H4 (cell line): ENCODE measurements around the gene PIGZ. TPM values are rescaled to one million over a fixed set of nuclear protein-coding genes. Genes with fewer than 3 reads are reported as not detected.
A peak's percentile ranks its signal among the peaks of the same experiment; 100 is the strongest.

Experiments used
- DNase-seq: peaks from one replicate; pipeline ENCODE4 v3.0.0-alpha.2; 2015; ENCODE audit warnings: low spot score
- total RNA-seq: library from RNA; depleted of rRNA; stranded (reverse); fragments of >200 nt; shearing (Covaris generic); gene quantifications from 2 replicates; pipeline ENCODE4 v1.2.3, GENCODE V29; 2014; rRNA removed

PIGZ gene, protein sequence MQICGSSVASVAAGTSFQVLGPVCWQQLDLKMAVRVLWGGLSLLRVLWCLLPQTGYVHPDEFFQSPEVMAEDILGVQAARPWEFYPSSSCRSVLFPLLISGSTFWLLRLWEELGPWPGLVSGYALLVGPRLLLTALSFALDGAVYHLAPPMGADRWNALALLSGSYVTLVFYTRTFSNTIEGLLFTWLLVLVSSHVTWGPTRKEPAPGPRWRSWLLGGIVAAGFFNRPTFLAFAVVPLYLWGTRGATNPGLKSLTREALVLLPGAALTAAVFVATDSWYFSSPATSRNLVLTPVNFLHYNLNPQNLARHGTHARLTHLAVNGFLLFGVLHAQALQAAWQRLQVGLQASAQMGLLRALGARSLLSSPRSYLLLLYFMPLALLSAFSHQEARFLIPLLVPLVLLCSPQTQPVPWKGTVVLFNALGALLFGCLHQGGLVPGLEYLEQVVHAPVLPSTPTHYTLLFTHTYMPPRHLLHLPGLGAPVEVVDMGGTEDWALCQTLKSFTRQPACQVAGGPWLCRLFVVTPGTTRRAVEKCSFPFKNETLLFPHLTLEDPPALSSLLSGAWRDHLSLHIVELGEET
- 0.89 and 1.7 TPM in 2 replicates for total RNA-seq

DNA sequence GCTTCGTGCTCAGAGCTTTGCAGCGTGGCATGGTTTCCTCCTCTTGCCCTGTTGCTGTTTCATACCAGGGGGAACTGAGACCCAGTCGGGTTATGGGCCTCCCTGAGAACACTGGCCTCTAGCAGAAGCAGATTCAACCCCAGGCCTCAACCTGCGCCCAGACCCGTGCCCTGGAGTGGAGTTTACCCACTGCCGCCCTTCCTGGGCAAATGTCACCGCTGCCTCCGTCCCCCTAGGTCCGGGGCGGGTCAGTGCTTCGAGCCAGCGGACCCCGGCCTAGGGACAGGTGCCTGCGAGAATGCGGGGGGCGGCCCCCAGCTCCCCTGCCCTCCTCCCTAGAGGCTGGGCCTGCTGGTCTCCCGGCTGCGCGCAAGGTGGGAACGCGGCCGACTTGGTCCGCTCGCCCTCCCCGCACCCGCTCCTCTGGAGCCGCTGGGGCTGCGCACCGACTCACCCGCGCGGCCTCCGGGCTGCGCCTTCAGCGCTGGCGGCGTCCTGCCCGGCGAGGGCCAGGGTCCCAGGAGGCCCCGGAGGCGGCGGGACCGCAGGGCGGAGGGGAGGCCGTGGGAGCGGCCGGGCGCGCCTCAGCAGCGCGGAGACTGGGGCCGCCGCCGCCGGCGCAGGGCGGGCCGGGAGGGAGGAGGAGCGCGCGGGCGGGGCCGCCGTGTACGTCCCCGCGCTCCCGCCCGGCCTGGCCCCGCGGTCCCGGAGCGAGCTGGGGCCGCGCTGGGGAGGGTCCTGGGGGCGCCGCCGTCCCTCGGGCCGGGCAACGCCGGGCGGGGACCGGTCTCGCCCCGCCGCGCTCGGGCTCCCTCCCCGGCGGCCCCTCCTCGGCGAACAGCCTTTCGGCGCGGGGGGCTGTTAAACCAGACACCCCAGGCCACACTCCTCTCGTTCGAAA lies at the start of gene PIGZ:
Gene PIGZ (minus strand): TSS at position 601 of the 901 bp plus-strand sequence. CDS start 16,802 bp downstream, outside the sequence.
- no peak for DNase-seq

DNA sequence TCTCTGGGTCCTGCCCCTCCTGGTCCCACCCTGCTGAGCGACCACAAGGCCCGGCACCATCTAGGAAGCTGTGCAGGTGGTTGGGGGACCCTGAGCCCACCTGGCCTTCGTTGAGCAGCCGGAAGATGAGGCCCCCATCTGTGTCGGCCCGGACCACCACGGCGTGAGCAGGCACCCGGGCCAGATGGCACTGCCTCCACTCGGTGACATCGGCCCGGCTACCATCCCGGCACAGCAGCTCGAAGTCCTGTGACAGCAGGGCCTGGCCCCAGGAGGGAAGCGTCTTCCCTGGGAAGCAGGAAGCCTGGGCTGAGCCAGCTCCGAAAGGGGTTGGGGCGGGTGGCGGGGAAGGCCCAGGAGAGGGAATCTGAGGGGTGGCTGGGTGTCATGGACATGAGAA lies 48.4 kb upstream of the PIGZ start:
- no peak for DNase-seq

DNA sequence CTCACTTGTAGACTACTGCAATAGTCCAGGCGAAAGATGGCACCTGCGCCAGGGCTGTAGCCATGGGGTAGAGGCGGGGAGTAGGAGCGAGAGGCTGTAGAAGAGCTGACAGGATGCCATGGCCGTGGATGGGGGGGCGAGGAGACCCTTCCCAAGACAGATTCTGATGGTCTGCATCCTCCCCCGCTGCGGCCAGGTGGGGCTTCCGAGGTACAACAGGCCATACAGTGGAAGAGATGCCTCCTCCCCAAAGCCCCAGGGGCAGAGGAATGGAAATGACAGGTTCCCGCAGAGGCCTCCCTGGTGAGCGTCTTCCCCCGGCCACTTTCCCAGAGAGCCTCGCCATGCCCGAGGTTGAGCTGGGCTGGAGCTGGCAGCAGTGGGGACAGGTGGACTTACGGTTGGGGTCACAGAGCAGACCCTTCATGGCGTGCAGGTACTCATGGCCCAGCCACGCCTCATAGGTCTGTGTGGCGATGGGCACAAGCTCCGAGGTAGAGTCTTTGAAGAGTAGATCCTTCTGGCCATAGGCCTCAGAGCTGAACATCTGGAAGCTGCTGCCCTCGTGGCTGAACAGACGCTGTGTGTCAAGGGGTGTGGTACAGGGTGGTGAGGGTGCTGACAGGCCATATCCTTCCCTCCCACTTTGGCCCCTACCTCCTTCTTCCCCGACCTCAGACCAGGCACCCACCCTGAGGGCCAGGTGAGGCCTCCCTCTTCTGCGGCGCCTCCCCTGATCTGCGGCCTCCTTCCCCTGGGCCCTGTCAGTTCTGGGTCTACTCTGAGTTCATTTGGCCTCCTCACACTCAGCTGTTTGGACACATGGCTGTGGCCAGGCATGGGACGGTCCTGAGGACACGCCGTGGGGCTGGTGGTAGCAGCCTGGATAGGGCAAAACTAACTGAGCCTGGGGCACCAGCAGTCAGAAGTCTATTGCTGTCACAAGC lies 47.4 kb upstream of the PIGZ start:
- DNase-seq: no peak

DNA sequence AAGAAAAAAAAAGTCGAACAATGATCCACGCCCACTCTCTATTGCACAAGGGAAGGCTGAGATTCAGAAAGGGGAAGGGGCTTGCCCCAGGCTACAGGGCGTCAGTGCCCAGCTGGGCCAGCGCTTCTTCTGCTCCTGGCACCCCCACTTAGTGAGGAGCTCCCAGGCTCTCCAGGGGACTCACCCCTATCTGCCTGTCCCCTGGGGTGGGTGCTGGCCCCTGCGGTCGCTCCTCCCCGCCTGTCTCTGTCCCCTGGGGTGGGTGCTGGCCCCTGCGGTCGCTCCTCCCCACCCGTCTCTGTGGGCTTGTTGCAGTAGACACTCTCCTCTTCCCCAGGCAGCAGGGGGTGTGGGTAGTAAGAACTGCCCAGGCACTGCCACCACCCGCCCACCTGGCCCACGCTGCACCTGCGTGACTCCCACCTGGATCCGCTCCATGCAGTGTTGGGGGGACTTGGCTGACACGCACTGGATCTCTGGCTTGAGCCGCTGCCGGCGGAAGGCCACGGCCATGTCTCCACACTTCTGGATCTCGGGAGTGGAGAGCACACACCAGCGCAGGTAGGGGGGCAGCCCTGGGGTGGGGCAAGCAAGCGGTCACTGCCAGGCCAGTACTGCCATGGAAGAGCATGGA lies 46.4 kb upstream of the PIGZ start:
- DNase-seq: no peak

DNA sequence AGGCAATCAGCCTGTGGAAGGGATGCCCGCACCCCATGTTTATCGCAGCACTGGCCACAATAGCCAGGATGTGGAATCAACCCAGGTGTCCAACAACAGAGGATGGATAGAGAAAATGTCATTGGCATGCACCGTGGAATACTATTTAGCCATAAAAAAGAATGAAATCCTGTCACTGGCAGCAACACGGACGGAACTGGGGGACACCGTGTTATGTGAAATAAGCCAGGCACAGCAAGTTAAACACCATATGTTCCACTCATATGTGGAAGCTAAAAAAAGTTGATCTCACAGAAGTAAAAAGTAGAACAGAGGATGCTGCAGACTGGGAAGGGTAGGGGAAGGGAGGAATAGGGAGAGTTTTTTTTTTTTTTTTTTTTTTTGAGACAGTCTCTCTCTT lies 45.4 kb upstream of the PIGZ start:
- no peak for DNase-seq

DNA sequence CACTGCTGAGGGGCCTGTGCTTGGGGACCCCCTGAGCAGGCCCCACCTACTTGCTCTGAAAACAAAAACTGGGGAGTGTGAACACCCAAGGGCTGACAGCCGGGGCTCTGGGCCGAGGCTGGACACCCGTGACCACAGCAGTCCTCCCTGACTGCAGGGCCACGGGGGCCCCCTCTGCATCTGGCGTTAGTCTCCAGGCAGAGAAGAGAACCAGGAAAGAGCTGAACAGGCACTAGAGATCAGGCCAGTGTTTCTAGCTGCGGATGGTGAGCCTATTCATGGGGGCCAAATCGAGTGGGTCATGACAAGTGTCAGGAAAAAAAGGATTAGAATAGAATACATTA lies 43.9 kb upstream of the PIGZ start:
- DNase-seq: no peak

DNA sequence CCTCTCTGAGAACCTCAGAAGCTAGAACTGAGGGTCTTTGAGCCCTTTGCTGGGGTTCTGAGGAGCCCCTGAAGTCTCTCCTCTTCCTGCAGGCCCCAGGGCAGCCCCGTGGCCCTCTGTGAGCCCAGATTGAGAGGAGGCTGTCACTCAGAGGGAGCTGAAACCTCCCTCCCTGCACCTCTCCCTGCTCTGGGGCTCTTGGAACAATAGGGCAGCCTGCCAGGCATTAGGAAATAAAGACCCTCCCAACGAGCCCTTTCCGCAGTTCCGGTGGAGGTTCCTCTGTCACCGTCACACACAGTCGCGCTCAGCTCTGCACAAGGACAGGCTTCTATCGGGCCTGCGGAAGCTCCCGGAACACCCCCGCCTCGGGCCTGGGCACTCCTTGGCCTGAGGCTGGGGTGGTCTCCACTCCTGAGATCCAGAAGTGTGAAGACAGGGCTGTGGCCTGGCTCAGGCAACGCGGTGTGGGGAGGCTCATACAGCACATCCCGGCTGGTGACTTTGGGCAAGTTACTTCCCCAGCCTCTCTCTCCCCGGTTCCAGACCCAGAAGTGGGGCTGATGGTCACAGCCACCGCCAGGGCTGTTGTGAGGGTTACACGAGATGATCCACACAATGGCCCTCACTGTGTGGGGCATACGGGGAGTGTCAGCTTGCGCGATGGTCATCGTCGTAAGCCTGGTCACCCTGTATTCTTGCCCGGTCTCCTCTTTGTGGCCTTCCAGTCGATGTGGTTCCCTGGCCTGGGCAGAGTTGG lies 43.3 kb upstream of the PIGZ start:
- DNase-seq: no peak

DNA sequence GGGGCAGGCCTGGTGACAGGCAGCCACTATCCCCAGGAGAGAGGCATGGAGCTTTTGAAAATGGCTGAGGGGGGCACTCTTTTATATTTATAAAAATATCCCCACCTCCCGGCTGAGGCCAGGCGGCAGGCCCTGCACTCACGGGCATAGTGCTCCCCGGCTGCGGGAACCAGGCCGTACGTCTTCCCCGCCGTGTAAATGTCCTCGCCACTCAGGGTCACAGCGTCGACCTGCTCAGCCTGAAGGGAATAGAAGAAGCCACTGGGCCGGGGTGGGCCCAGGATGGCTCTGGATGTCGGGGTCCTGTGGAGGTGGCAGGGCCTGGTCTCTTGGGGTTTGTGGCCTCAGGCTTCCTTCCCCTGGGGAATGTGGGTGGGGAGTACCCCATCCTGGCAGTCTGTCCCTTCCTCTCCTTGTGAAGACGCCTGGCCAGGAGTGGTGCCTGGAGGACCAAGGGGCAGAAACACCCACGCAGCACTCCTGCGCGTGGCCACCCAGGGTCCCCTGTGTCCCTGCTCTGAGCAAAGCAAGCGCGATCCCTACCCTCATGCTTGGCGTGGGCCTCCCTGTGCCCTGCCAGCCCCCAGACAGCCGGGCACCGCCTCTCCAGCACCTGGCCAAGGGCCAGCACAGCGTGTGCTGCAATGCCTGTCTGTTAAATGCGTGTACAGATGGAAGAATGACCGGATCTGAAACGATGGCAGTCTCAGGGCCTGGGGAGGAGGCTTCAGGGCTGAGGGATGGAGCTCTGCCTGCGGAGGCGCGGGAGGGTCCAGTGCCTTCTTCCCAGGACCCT lies 42.1 kb upstream of the PIGZ start:
- no peak for DNase-seq

DNA sequence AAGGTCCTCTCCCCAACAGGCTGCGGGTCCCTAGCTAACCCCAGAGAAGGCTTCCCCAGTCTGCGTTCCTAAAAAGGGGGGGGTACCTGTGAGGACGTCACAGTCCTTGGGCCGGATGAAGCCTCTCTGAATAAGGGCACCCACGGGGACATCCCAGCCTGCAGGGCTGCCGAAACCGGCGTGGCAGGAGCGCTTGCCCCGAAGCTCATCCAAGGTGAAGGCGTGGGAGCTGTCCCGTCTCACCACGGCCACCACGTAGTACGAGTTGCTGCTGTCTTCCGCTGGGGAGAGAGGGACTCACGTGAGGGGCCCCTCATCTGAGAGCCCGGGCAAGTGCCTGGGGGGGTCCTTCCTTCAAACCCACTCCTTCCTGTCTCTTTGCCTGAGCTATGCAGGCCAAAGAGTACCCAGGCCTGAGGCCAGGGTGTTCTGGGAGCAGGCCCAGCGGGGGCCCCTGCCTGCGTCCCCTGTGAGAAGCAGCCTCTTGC lies 40.9 kb upstream of the PIGZ start:
- no peak for DNase-seq

DNA sequence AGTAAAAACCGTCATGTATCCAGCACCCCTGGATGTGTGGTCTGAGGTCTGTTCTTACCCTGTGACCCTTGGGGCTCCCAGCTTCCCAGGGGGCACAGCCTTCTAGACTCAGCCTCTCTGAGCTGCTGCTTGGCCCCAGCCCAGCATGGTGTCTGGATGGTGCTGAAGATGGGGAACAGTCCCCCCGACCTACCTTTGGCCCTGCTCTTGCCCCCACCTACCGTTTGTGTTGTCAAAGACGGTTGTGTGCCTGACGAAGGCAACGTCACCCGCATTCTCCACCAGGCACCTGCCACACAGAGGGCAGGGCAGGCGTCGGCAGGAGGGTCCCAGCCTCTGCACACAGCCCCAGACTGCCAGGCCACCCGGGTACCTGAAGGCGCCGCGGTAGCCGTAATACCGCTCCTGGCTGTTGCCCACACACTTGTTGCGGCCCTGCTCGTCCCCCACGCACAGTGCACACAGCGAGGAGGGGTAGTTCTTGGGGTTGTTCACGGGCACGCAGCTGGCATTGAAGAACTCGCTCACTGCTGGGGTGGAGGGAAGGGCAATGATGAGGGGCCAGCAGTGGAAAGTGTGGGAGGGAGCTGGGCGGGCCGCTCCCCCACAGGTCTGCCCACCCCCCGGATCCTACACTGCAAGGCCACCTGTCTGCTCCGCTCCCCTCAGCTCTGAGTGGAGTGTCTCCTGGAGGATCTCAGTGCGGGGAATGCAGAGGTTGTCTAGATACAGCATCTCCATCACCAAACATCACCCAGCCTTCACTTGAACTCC lies 40.0 kb upstream of the PIGZ start:
- no peak for DNase-seq

DNA sequence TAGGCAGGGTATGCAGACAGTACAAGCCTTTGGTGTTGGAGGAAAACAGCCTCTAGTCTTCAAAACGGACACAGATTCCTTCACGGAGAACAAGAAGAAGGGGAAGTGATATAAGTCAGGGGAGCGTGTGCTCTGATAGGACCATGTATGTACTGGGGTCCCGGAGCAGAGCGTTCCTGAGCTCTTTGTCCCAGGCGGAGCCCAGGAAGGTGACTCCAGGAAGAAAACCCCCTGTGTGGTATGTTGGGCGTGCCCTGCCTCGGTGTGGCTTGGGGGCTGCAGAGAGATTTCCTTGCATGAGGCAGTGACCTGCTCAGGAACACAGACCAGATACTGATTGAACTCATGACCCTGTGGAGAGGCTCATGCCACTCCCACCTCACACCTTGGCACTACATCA lies 39.3 kb upstream of the PIGZ start:
- no peak for DNase-seq

DNA sequence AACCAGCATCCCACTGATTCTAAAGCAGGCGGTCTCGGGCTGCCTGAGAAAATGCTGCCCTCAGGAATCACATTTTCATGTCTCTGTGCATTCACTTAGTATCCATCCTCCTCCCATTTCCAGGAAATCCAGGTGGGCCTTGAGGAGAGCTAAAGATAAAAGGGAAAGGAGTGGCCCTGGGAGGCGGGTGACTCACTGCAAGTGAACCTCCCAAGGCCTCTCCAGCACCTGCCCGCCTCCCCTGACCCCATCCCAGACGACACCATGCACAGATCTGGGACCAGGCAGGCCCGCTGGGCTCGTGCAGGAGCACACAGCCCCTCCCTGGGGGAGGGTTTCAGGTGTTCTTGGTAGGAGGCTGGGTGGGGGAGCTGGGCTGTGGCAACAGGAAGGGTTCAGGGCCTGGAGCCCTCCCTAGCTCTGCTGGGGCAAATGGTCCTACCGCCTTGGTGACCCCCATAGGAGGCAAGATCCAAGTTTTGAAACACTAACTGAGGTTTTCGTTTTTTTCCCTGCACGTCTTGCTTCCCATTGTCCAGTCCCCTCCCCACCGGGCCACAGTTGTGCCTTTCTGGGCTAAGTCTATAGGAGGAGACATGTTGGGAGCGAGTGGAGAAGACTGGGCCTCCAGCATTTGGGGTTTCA lies 38.8 kb upstream of the PIGZ start:
- DNase-seq: no peak

DNA sequence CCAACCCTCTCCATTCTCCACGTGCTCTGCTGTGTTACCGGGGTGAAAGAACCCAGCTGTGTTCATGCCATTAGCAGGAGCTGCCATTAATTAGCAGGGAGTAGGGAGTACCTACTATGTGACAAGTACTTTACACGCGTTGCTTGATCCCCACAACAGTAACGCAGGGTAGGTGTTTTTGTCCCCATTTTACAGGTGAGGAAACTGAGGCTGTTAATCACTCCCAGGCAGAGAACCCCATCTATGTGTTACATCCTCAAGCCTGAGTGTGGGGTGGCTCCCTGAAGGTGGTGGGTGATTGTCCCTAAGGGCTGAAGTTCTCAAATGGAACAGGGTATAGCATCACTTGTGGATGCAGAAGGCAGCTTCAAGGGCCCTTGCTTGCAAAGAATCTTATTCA lies 38.2 kb upstream of the PIGZ start:
- DNase-seq: no peak

DNA sequence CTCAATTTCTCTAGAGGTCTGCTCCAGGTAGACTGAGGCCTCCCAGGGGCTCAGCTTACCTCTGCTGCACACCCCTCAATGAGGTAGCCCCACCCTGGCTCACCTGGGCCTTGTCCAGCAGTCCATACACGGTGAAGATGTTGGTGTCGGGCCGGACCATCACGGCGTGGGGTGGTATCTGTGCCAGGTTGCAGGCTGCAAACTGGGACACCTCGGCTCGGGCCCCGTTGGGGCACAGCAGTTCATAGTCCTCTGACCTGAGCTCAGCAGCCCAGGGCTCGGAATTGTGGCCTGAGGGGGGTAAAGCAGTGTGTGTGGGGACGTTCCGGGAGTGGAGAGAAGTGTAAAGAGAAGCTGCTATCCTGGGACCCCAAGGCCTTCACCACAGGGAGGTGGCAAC lies 37.8 kb upstream of the PIGZ start:
- no peak for DNase-seq

DNA sequence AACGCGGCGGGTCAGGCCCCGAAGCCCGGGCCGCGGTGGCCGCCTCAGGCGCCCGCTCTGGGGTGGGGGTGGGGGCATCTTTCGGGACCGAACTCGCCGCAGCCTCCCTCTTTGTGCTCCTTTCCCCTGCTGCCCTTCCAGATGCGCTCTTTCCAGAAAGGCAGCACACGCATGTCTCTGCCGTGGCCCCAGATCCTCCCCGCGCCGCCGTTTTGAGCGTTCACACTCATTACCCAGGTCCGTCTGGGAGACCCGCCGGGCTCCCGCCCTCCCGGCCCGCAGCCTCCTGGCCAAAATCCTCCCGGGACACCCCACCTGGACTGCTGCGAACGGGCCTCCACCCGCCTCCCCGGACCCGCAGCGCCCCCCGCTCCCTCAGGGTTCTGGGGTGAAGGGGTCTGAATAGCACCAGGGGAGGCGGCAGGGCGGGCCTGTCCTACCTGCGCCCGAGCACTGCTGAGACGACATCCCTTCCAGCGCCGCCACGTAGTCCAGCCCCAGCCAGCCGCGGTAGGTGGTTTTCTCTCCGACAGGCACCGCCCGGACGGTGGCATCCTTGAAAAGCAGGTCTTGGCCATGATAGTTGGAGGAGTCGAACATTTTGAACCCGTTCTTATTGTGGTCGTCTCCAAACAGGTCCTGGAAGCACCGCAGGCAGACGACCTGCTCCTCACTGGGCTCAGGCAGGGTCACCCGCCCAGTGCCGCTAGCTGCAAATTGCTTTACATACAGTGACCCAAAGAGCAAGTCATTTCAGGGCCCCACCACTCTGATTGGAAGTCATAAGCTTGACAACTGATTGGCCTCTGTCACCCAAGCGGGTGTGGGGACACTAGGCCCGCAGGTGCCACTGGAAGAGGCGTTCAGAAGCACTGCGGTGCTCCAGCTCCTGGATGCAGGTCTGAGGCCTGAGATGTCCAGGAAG lies 35.1 kb upstream of the PIGZ start:
- DNase-seq: no peak

DNA sequence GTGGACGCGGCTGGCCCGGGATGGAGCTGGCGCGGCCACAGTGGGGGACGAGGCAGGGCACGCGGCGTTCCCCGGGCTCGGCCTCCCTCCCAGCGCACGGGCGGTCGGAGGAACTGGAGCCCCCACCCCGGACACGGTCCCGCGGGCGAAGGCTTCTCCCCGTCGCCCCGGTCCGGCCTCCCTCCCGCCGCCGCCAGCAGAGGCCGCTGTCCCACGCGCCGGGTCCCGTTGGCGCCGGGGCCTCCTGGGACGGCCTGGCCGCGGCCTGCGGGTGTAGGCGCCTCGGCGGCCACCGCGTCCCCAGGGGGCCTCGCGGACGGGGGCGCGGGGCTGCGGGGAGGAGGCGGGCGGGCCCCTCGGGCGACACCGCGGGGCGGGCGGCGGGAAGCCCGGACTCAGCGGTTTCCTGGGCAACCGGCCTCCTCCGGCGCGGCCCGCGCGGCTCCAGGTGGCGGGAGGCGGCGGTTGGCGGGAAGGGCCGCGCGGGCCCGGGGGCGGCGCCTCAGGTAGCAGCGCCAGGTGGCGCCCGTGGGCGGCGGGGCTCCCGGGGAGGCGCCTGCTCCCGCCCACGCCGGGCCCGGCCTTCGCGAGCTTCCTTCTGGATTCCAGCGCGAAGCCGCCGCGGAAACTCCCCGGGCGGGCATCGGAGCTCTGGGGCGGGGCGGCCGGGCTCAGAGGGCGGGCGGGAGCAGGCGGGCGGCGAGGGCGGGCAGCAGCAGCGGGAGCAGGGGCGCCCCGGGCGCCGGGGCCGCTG lies 34.2 kb upstream of the PIGZ start:
- peak; percentile 63 for DNase-seq
